ENCODE data around the gene OR5H2.
"Not testable (repeated sequence)": the region's sequence is repeated elsewhere in the genome, so short reads cannot be mapped to it uniquely, and the experiment has no call there.

Gene OR5H2

GRCh38 chr3:98282205-98282604, at the start of gene OR5H2:
OR5H2 (plus strand) TSS chr3:98282505; CDS start chr3:98282903, 398 bp downstream.
- no peak for DNase-seq (ENCODE audit: low read depth in 2 of 2)

GRCh38 chr3:98233468-98233867, 48.8 kb upstream of the OR5H2 start:
- no peak for DNase-seq (ENCODE audit: low read depth in 2 of 2)

GRCh38 chr3:98240131-98240530, 42.2 kb upstream of the OR5H2 start:
- DNase-seq (ENCODE audit: low read depth in 2 of 2), result no peak

GRCh38 chr3:98242155-98242554, 40.1 kb upstream of the OR5H2 start:
- DNase-seq (ENCODE audit: low read depth in 2 of 2), result no peak

- no peak for DNase-seq (ENCODE audit: low read depth in 2 of 2)
Observed at GRCh38 chr3:98243843-98244242, 38.5 kb upstream of the OR5H2 start.

GRCh38 chr3:98246142-98246541, 36.2 kb upstream of the OR5H2 start:
- DNase-seq (ENCODE audit: low read depth in 2 of 2), result no peak

DNA sequence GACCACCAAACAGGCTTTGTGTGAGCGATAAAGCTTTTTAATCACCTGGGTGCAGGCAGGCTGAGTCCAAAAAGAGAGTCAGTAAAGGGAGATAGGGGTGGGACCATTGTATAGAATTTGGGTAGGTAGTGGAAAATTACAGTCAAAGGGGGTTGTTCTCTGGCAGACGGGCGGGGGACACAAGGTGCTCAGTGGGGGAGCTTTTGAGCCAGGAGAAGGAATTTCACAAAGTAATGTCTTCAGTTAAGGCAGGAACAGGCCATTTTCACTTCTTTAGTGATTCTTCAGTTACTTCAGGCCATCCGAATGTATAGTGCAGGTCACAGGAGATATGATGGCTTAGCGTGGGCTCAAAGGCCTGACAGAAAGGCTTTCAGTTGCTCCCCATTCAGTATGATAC, 26.3 kb upstream of the OR5H2 start:
- DNase-seq (ENCODE audit: low read depth in 2 of 2), result not testable (repeated sequence)

GRCh38 chr3:98259707-98260106, 22.6 kb upstream of the OR5H2 start:
- no peak for DNase-seq (ENCODE audit: low read depth in 2 of 2)

DNA sequence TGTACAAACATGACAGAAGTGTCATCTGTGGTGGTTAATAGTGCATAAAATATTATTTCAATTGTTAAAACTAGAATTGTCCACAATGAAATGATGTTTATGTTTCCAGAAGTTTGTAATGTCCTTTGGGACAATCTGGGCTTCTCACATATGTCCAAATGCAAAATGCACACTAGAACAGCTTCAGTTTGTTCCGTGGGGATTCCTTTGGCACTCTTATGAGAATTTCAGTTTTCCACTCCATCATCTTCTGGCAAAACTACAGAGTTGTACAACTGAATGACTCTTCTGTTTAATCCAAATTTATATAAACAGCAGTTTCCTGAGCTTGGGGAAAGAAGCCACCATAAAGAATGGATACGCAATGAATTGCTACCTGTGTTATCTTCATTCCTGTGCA, 20.3 kb upstream of the OR5H2 start:
- DNase-seq (ENCODE audit: low read depth in 2 of 2), result no peak

DNA sequence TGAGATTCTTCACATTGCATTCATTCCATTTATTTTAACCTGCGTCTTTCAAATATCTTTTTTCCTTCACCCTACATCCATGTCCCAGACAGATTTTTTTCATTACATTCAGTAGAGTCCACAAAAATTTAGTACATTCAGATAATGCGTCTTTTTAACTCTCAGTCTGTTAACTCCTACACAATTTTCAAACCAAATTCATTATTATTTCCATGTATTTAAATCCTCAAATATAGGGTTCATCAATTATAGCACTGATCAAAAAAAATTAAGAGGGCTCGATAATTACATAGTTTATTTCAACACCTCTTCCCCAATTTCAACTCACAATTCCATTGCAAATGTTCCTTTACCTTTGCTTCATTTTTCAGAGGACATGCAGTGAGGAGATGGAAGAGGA, 18.4 kb upstream of the OR5H2 start, which contains the start of gene OR5H6:
Gene OR5H6 (plus strand): TSS at position 301 of the 400 bp plus-strand sequence. CDS start 89 bp downstream, at position 390.
- DNase-seq (ENCODE audit: low read depth in 2 of 2), result no peak

- DNase-seq (ENCODE audit: low read depth in 2 of 2), result no peak
Observed at GRCh38 chr3:98269846-98270245, 12.5 kb upstream of the OR5H2 start.

DNA sequence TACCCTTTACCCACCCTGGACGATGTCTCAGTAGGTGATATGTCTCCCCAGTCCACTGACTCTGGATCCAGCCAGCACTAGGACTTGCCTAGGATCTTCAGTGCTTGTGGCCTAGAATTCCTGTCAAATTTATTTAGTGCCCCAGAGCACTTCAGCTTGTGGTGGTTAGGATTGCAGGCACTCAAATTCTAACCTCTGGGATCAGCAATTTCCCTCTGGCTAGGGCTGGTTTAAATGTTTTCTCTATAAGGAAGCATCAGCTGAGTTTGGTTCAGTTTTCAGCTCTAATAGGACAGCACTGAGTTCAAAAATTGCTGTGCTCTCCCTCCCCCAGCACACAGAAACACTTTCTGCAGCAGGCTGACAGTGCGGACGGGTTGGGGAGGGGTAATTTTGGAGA, 10.2 kb upstream of the OR5H2 start:
- no peak for DNase-seq (ENCODE audit: low read depth in 2 of 2)

DNA sequence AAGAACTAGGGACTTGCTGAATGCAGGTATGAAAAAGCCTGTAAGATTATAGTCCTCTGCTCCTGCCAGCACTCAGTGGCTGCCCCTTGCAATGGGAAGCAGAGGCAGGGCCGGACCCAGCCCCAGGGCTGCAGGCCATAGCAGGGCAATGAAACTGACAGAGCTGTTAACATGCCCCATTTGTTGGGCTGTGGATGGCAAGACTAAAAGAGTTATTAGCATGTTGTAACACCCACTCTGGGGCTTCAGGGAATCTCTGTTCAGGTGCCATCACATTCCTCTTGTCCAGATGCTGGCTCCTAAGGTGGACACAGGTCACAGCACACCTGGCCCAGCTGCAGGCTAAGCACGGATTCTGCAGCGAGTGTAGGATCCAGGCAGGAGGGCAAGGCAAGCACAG, 7.4 kb upstream of the OR5H2 start:
- DNase-seq (ENCODE audit: low read depth in 2 of 2), result no peak

GRCh38 chr3:98290916-98291315, 8.6 kb downstream of the OR5H2 start:
- no peak for DNase-seq (ENCODE audit: low read depth in 2 of 2)

DNA sequence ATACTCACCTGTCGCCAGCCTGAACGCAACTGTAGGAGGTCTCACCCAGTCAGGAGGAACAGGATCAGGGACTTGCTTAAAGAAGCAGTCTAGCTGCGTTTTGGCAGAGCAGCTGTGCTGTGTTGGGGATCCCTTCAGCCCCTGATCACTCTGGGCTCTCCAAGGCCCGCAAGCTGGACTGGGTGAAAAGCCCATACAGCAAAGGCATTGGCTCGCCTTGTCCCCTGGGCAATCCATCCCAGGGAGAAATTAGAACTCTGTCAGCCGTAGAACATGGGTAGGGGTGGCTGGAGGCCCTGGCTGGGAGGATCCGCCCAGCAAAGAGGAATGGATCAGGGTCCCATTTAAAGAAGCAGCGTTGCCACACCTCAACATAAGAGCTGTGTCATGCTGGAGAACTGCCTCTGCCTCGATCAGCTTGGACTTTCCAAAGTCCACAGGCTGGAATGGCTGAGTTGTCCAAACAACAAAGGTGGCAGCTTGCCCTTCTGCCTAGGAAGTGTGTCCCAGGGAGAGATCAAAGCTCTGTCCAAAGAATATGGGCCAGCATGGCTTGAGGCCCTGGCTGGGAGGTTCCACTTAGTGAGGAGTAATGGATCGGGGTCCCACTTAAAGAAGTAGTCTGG, 9.1 kb downstream of the OR5H2 start:
- no peak for DNase-seq (ENCODE audit: low read depth in 2 of 2)

DNA sequence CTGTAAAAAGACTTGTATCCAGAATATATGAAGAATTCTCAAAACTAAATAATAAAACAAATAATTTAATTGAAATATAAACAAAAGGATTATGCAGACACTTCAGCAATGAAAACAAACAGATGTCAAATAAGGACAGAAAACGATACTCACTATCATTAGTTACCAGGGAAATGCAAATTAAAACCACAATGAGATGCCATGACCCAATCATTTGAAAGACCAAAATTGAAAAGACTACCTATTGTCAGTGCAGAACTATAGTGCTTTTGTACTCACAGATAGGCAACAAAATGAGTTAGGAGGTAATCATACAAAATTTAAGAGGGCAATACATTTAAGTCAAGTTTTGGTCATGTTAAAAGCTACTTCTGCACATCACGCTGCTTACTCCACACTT, 39.8 kb downstream of the OR5H2 start:
- no peak for DNase-seq (ENCODE audit: low read depth in 2 of 2)

DNA sequence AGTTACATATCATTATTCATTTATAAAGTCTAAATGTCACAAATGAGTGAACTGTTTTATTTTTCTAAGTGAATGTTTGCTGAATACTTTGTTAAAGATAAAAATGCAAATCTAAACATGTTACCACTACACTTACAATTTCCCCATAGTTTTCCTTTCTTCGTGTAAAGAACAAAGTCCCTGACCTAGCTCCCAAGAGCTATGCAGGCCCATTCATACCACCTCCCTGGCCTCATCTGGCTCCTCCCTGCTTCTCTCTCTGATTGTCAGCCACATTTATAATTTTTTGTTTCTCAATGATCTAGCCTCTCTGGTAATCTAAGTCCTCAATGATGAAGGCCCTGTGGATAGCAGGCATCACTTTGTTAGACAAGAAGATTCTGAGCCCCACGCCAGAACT, 40.4 kb downstream of the OR5H2 start:
- DNase-seq (ENCODE audit: low read depth in 2 of 2), result no peak

- DNase-seq (ENCODE audit: low read depth in 2 of 2), result no peak
Observed at GRCh38 chr3:98323425-98323824, 41.1 kb downstream of the OR5H2 start.

DNA sequence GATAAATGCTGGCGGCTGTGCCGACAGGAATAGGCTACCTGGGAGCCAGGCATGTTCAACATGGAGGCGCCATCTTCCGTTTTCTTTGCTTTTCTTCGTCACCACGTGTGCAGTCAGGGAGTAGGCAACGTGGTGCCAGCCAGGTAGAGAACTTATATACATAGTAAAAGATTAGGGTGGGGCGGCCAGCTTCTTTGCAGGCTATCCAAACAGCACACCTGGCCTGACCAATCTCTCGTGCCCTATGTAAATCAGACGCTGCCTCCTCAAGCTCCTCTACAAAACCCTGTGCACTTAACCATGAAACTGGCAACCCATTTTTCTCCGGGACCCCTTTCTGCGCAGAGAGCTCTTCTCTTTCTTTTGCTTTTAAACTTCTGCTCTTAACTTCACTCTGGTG, 42.8 kb downstream of the OR5H2 start:
- DNase-seq (ENCODE audit: low read depth in 2 of 2), result no peak

DNA sequence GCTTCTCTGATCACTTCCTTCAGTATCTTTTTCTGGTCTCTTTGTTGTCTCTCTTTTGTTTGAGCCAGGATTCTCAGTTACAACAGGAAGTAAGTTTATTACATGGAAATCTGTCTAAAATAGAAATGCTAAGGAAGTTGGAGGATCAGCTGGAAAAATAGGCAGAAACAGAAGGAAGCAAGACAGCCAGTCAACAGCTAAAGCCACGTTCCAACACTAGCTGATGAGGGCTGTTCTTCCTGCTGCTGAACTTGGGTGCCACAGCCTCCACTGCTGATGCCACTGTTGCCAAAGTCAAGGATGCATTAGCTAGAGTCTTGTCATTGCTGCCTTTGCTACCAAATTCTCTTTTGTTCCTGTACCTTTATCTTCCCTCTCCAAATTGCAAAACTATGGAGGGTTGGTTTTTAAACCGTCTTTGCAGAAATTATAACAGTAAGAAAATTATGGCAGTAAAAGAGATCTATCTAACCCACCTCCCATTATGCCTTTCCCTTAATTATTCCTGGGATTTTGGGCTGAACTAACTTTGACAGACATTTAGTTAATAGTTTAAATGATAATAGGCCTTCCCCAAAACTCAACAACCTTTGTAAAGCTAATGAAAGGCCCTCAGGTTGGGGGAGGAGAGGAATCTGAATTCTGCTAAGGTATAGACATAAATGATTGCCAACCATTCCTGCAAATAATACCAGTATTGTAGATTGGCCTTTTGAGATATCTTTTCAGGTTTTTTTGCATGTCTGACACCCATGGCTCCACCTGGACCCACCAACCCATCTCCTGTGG, 44.0 kb downstream of the OR5H2 start:
- DNase-seq (ENCODE audit: low read depth in 2 of 2), result no peak

GRCh38 chr3:98326945-98327344, 44.6 kb downstream of the OR5H2 start:
- DNase-seq (ENCODE audit: low read depth in 2 of 2), result no peak

DNA sequence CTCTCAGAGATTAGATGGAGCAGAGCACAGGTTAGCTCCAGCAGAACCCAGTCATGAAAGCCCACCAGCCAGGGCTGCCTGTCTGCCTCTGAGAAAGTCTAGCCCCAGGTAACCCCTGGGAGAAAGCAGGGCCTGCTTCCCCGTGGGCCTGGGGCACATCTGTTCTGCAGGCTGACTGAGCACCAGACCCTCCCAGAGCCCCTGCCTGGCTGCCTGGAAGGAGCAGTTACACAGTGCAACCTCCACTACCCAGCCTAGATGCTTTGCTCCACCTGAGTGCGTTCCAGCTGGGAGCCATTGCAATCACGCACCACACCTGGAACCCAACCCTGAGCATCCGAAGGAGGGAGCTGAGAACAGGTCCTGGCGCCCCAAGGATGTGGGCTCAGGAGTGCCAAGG, 46.6 kb downstream of the OR5H2 start:
- no peak for DNase-seq (ENCODE audit: low read depth in 2 of 2)

DNA sequence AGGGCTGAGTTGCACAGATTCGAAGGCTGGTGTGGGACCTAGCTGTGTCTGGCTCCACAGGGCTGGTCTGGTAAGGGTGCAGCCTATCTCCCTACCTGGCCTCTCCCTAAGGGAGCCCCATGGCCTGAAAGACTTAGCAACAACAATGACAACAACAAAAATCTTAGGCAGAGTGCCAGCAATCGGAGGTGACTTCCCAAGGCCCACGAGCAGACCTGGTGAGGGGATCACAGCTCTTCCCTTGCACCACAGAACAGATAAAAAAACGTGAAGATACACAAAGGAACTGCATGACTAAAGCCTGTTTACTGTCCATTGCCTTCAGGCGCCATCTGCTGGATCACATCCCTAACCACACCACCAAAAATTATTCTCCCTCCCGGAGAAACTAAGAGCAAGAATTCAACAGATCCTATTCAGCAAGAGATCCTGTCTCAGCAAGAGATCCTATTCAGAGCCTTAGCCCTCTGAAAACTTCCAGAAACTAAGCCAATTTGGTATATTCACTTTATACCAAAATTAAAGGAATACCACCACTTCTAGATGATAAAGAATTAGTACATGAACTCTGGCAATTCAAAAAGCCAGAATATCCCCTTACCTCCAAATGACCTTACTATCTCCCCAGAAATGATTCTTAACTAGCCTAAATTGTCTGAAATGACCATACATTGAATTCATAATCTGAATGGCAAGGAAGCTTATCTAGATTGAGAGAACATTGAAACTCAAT, 47.3 kb downstream of the OR5H2 start:
- DNase-seq (ENCODE audit: low read depth in 2 of 2), result peak; percentile 9 to 18

Data from stimulated activated CD8-positive, alpha-beta memory T cell treated with anti-CD3 and anti-CD28 coated beads, Interleukin-2, amount 100 ng/mL, for 48 hours (primary cell).